PFSK-1 (cell line): ENCODE measurements around the gene PTPRN2.

Experiments used
- FOXP2 ChIP-seq: optimal IDR thresholded peaks from 2 replicates; pipeline ENCODE3; 2011; ENCODE audit warnings: borderline replicate concordance, control low read depth, inconsistent platforms; ENCODE audit not compliant: insufficient read depth; ENCODE audit errors: extremely low read length, extremely low read depth
- POLR2AphosphoS5 ChIP-seq: IDR thresholded peaks from 2 replicates; pipeline ENCODE4 v1.6.1; 2012; ENCODE audit warnings: low read depth, mild to moderate bottlenecking, control low read depth, low read length, moderate library complexity
- SIN3A ChIP-seq: IDR thresholded peaks from 2 replicates; pipeline ENCODE4 v1.6.1; 2012; ENCODE audit warnings: mild to moderate bottlenecking, low read length, moderate library complexity, borderline replicate concordance; ENCODE audit not compliant: insufficient read depth
- TAF1 ChIP-seq: IDR thresholded peaks from 2 replicates; pipeline ENCODE4 v1.6.1; 2012; ENCODE audit warnings: low read length, control low read depth, borderline replicate concordance; ENCODE audit not compliant: insufficient read depth
- TF ChIP-seq, protein P1 (sequence below), 2 experiments: IDR thresholded peaks; 2 replicates each; pipeline versions ENCODE4 v1.6.1 to v1.8.0; 2011 to 2012; ENCODE audit warnings: low read depth in 2 of 2, low read length in 2 of 2, control low read depth in 1 of 2, inconsistent platforms in 1 of 2, mild to moderate bottlenecking in 1 of 2, moderate library complexity in 1 of 2; ENCODE audit not compliant: insufficient read depth in 1 of 2

DNA sequence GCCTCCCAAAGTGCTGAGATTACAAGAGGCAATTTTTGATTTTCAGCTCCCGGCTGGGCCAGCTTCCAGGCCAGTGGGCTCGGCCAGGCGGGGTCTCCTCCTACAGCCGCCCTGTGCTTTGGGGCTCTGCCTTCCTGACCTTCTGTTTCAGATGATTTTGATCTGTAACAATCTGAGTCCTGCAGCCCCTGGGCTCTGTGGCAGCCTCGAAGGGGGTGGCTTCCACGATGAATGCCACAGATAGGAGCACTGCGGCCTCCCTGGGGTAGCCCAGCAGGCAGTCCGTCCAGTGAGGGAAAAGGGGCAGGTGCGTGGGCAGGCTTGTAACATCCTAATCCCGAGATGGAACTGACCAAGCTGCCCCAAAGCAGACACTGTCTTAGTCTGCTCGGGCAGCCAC lies 1073.3 kb downstream of the PTPRN2 start:
- TF ChIP-seq POLR2AphosphoS5 (no peak), TAF1 (no peak), SIN3A (no peak), FOXP2 (no peak)
- TF ChIP-seq, protein P1, sequence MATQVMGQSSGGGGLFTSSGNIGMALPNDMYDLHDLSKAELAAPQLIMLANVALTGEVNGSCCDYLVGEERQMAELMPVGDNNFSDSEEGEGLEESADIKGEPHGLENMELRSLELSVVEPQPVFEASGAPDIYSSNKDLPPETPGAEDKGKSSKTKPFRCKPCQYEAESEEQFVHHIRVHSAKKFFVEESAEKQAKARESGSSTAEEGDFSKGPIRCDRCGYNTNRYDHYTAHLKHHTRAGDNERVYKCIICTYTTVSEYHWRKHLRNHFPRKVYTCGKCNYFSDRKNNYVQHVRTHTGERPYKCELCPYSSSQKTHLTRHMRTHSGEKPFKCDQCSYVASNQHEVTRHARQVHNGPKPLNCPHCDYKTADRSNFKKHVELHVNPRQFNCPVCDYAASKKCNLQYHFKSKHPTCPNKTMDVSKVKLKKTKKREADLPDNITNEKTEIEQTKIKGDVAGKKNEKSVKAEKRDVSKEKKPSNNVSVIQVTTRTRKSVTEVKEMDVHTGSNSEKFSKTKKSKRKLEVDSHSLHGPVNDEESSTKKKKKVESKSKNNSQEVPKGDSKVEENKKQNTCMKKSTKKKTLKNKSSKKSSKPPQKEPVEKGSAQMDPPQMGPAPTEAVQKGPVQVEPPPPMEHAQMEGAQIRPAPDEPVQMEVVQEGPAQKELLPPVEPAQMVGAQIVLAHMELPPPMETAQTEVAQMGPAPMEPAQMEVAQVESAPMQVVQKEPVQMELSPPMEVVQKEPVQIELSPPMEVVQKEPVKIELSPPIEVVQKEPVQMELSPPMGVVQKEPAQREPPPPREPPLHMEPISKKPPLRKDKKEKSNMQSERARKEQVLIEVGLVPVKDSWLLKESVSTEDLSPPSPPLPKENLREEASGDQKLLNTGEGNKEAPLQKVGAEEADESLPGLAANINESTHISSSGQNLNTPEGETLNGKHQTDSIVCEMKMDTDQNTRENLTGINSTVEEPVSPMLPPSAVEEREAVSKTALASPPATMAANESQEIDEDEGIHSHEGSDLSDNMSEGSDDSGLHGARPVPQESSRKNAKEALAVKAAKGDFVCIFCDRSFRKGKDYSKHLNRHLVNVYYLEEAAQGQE (IDR thresholded peaks at IDR 0.05; ENCODE audit: insufficient read depth in 1 of 2, low read depth in 2 of 2, low read length in 2 of 2): no peak
